Measurements from ENCODE around the gene LRRN3. TPM values are rescaled to one million over a fixed set of nuclear protein-coding genes. Genes with fewer than 3 reads are reported as not detected.

Gene LRRN3
- total RNA-seq, 1 donor from 2014 or later = 14.8 TPM

GRCh38 chr7:111074071-111074747, 16.7 kb upstream of the LRRN3 start:
- ATAC-seq (ENCODE audit: poor library complexity) = no peak
- intact Hi-C loops (cut with DNase I) = no loop called here
- DNase-seq = no peak

DNA sequence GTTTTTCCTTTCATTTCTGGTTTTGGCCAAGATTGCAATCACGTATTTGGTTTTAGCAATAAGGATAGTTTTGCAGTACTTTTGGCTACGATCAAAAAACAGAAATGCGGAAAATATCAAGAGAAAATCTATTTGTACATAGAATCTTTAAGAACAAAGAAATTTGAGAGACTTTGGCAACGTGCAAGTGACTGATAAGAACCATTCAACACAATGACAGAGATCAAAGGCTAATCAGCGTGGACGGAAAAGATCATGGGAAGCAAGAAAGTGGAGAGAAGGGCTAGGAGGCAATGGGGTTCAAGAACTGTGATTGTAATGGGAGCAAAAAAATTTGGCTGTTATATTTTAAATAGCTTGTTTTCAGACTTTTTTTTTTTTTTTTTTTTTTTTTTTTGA, 16.2 kb upstream of the LRRN3 start:
- ATAC-seq (ENCODE audit: poor library complexity) = no peak
- intact Hi-C loops (cut with DNase I) = no loop called here

DNA sequence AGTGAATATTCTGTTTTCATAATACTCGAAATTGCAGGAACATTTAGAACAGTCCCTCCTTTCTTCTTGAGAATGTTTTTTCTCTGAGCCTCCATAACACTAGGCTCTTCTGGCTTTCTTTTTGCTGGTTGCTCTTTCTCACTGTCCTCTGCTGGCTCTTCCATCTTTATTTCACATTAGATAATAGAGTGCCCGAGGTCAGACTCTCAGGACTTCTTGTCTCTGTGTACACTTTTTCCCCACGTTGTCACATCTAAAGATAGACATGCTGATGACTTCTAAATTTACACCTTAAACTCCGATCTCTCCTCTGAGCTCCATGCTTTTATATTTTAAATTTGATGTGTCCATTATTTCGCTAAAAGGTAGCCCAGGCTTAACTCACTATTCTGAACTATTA, 15.4 kb upstream of the LRRN3 start:
- intact Hi-C loops (cut with DNase I) = no loop called here
- ATAC-seq (ENCODE audit: poor library complexity) (peak; percentile 65), DNase-seq (no peak)

More for the DNA sequence above, 16.2 kb upstream of the LRRN3 start:
- no peak for DNase-seq

- intact Hi-C loops (cut with DNase I) = no loop called here
- ATAC-seq (ENCODE audit: poor library complexity) = no peak
Observed at GRCh38 chr7:111076205-111076604, 14.7 kb upstream of the LRRN3 start.

DNA sequence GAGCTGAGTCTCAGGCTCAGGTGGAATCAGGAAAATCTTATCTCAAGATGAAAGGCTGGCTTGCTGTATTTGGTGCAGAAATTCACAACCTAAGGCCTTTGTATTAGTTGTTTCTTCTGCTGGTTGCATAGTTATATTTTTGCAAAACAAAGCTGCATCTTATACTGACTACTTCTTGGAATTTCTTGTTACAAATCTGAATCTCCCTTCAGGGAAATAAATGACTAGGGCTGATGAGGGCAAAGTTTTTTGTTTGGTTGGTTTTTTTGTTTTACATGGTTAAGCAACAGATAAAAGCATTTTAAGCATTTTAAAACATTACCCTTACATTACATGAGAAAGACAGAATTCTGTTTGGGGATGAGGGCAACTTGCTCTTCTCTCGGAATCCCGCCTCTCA, 13.9 kb upstream of the LRRN3 start:
- intact Hi-C loops (cut with DNase I) = no loop called here
- ATAC-seq (ENCODE audit: poor library complexity) (no peak), DNase-seq (no peak)

More at GRCh38 chr7:111076205-111076604, 14.7 kb upstream of the LRRN3 start:
- no peak for DNase-seq

- no peak for ATAC-seq (ENCODE audit: poor library complexity)
- intact Hi-C loops (cut with DNase I) = loop anchor here (10.0 kb wide), 1 partner anchor 404 kb away; no protein-coding TSS in a partner anchor
Observed at GRCh38 chr7:111080495-111081105, 10.3 kb upstream of the LRRN3 start.

GRCh38 chr7:111081546-111082267, 9.2 kb upstream of the LRRN3 start:
- DNase-seq (no peak), ATAC-seq (ENCODE audit: poor library complexity) (no peak)
- intact Hi-C loops (cut with DNase I) = loop anchor here (10.0 kb wide), 1 partner anchor 403 kb away; no protein-coding TSS in a partner anchor

More at GRCh38 chr7:111080495-111081105, 10.3 kb upstream of the LRRN3 start:
- no peak for DNase-seq

- no peak for DNase-seq
- intact Hi-C loops (cut with DNase I) = loop anchor here (10.0 kb wide), 1 partner anchor 402 kb away; no protein-coding TSS in a partner anchor
- ATAC-seq (ENCODE audit: poor library complexity) = no peak
Observed at GRCh38 chr7:111082351-111082750, 8.6 kb upstream of the LRRN3 start.

GRCh38 chr7:111083413-111083812, 7.5 kb upstream of the LRRN3 start:
- DNase-seq (no peak), ATAC-seq (ENCODE audit: poor library complexity) (no peak)
- intact Hi-C loops (cut with DNase I) = loop anchor here (10.0 kb wide), 1 partner anchor 401 kb away; no protein-coding TSS in a partner anchor

DNA sequence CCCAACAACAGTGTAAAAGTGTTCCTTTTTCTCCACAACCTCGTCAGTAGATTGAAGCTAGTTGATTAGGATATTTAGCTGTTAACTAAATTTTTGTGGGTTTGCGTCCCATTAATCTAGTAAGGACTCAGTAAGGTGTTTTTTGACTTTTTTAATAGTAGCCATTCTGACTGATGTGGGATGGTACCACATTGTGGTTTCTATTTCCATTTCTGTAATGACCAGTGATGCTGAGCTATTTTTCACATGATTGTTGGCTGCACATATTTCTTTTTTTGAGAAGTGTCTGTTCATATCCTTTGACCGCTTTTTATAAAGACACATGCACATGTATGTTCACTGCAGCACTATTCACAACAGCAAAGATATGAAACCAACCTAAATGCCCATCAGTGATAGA, 5.6 kb upstream of the LRRN3 start:
- intact Hi-C loops (cut with DNase I) = loop anchor here (10.0 kb wide), 1 partner anchor 399 kb away; no protein-coding TSS in a partner anchor
- ATAC-seq (ENCODE audit: poor library complexity) = no peak

GRCh38 chr7:111086532-111086931, 4.4 kb upstream of the LRRN3 start:
- intact Hi-C loops (cut with DNase I) = loop anchor here (10.0 kb wide), 1 partner anchor 398 kb away; no protein-coding TSS in a partner anchor
- DNase-seq (no peak), ATAC-seq (ENCODE audit: poor library complexity) (no peak)

More for the DNA sequence above, 5.6 kb upstream of the LRRN3 start:
- DNase-seq = no peak

GRCh38 chr7:111088328-111088727, 2.6 kb upstream of the LRRN3 start:
- ATAC-seq (ENCODE audit: poor library complexity) (no peak), DNase-seq (no peak)
- intact Hi-C loops (cut with DNase I) = loop anchor here (10.0 kb wide), 1 partner anchor 396 kb away; no protein-coding TSS in a partner anchor

- DNase-seq (no peak), ATAC-seq (ENCODE audit: poor library complexity) (peak; percentile 73)
- intact Hi-C loops (cut with DNase I) = loop anchor here (5.0 to 10.0 kb wide), 2 partner anchors 395 to 408 kb away; no protein-coding TSS in a partner anchor
Observed at GRCh38 chr7:111089822-111090426, 1.0 kb upstream of the LRRN3 start.

DNA sequence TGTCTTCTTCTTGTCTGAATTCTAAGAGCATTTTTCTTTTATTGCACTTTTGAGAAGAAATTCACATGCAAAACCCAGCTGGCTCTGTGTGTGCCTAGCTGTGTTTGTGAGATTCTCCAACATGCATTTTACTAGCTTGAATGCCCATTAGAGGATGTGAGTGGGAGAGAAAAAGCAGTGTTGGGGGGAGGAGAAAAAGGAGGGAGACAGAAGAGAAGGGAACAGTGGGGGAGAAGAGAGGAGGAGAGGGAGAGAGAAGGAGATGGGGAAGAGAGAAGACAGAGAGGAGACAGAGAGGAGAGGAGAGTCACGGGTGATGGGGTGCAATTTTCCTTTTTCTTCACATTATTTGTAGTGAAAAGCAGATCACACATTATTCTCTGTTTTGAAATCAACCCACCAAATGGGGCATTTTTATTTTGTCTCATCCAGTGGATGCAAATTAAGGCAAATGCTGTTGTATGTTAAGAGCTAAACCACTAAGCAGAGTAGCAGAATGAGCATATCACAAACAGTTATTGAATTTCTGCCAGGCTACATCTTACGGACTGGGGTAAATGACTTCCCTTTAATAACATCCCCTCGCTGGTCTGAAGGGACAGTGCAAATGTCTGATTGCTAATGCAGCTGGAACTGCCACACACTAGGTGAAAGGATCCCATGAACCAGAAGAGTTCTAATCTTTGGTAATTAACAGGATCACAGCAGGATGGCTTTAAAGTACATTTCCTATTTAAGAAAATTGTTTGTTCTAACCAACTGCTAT, 849 bp downstream of the LRRN3 start:
- DNase-seq = no peak
- ATAC-seq (ENCODE audit: poor library complexity) = peak; percentile 62
- intact Hi-C loops (cut with DNase I) = loop anchor here (5.0 kb wide), 1 partner anchor 409 kb away; no protein-coding TSS in a partner anchor

DNA sequence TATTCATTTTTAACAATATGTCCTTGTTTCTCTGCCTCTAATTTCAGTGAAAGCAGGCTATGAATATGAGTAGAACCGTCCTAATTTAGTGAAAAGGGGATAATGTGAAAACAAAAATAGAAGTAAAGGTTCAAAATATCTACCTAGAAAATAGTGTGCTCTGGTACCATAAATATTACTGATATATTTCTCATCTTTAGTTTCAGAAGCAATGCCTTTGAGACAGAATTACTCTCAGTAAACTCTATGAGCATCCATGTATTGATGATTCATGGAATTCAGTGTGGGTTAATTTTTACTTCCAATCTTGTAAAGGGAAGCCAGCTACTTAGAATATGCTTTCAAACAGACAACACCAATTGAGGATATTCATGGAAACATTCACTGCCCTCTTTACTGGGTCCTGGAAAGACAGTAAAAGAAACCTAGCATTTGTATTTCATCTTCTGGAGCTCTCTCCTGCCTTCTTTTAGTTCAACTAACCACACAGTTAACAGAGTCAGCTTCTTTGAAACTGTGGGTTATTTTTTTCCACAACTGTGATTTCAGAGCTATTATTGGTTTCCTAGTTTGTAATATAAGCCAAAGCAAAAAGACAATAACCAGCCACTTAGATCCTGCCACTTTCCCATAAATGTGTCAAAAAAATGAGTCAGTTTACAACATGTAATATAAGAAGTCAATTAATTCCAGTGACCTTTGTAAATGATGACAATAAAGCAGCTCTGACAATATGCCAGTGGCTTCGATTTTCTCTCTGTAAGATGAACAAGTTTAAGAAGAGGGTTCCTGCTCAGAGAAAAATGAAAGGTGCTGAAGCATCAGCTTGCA, 1.7 kb downstream of the LRRN3 start:
- DNase-seq (no peak), ATAC-seq (ENCODE audit: poor library complexity) (no peak)
- intact Hi-C loops (cut with DNase I) = loop anchor here (5.0 kb wide), 1 partner anchor 410 kb away; no protein-coding TSS in a partner anchor

- ATAC-seq (ENCODE audit: poor library complexity) (no peak), DNase-seq (no peak)
- intact Hi-C loops (cut with DNase I) = loop anchor here (5.0 kb wide), 1 partner anchor 411 kb away; no protein-coding TSS in a partner anchor
Observed at GRCh38 chr7:111093496-111093895, 2.6 kb downstream of the LRRN3 start.

- no peak for ATAC-seq (ENCODE audit: poor library complexity)
- intact Hi-C loops (cut with DNase I) = loop anchor here (5.0 kb wide), 1 partner anchor 412 kb away; no protein-coding TSS in a partner anchor
- DNase-seq = no peak
Observed at GRCh38 chr7:111094419-111094818, 3.5 kb downstream of the LRRN3 start.

Measured in Right ventricle myocardium superior (tissue), 1 donor.